Testis (tissue), 2 donors: ENCODE measurements around the gene DCTN3.

Source experiments
- CTCF ChIP-seq, 3 experiments: fragments of 450-650 bp in 2 of 3; fragments of 200-600 bp in 1 of 3; sonication (generic) in 1 of 3; IDR thresholded peaks; one replicate each; pipeline ENCODE4 v1.5.1; 2016 to 2019; ENCODE audit warnings: antibody characterized with exemption in 3 of 3, mild to moderate bottlenecking in 2 of 3, moderate library complexity in 1 of 3
- POLR2A ChIP-seq: fragments of 450-650 bp; IDR thresholded peaks from one replicate; pipeline ENCODE4 v1.6.1; 2017; ENCODE audit warnings: antibody characterized with exemption, mild to moderate bottlenecking, moderate library complexity

DNA sequence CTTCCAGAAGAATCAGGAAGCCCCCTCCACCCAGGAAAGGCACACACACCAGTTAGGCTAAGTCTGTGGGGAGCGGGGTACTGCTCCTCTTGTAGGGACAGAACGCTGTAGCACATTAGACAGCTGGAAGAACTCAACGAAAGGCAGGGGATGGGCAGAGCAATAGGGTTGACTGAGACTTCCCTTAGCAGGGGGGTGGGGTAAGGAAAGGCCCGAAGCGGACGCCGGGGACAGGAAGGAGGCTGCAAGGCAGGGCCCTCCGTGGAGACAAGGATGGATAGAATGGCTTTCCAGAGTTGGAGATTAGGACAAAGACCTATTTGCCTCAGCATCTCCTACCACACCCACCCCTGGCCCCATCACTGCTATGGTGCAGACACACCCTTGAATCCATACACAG is 45.1 kb downstream of the DCTN3 start:
- TF ChIP-seq POLR2A (no peak), CTCF (IDR thresholded peaks at IDR 0.05) (no peak)
